HepG2 (cell line): ENCODE data around the gene BMERB1. TPM values are rescaled to one million over a fixed set of nuclear protein-coding genes. Genes with fewer than 3 reads are reported as not detected.
"Not testable (repeated sequence)": the region's sequence is repeated elsewhere in the genome, so short reads cannot be mapped to it uniquely, and the experiment has no call there.

ENCODE experiments used
- ATAC-seq: fragments of 200-7000 bp; cut with Tn5 transposase; 3 replicates; pipeline ENCODE4 v1.9.1; 2020; ENCODE audit warnings: mild to moderate bottlenecking, moderate library complexity
- BruUV-seq: library from RNA; stranded (reverse); fragments of 400-500 nt; replicated peaks from 2 replicates; lab custom pipeline; 2021; lab: Mats Ljungman, UMichigan
- CTCF ChIA-PET: fragments of 300-600 bp; formaldehyde crosslinking; extraction: SDS; loops from one replicate; lab custom pipeline; 2021; ENCODE audit warnings: low total read pairs, inconsistent platforms, low intra/inter-chr PET ratio; lab: Yijun Ruan, JAX
- POLR2A ChIA-PET: fragments of 350-600 bp; sonication (Branson Sonifier 250); formaldehyde crosslinking; loops from one replicate; lab custom pipeline; 2020; ENCODE audit warnings: antibody characterized with exemption, inconsistent platforms; lab: Yijun Ruan, JAX
- DNase-seq: peaks from one replicate; pipeline ENCODE4 v3.0.0-alpha.2; 2015; ENCODE audit warnings: low spot score
- FAIRE-seq: peaks from 3 replicates; lab custom pipeline; 2011; peaks lifted over from hg19 to GRCh38; lab: Jason Lieb, UNC
- H2AFZ ChIP-seq: one replicate; pipeline ENCODE4 v1.6.1; 2011; ENCODE audit warnings: low read length, inconsistent platforms
- H3K27ac ChIP-seq: fragments of 300-600 bp; 3 replicates; pipeline ENCODE4 v1.8.0; 2011; ENCODE audit warnings: mixed run types, mild to moderate bottlenecking, mixed read lengths, low read length, inconsistent platforms; ENCODE audit not compliant: insufficient read depth; ENCODE audit errors: extremely low read length
- H3K27me3 ChIP-seq, 2 experiments: fragments of 200-600 bp in 1 of 2; 2 replicates in 1 of 2; 3 replicates in 1 of 2; pipeline versions ENCODE4 v1.6.0 to v1.8.0; 2011; ENCODE audit warnings: low read length in 2 of 2, mild to moderate bottlenecking in 2 of 2, moderate library complexity in 2 of 2, inconsistent platforms in 1 of 2; ENCODE audit not compliant: insufficient read depth in 2 of 2, control insufficient read depth in 1 of 2
- H3K36me3 ChIP-seq, 2 experiments: fragments of 200-600 bp in 1 of 2; replicated peaks in 1 of 2; 2 replicates in 1 of 2; 3 replicates in 1 of 2; pipeline versions ENCODE4 v1.5.1 to v1.8.0; 2011; ENCODE audit warnings: low read length in 2 of 2, inconsistent platforms in 1 of 2; ENCODE audit not compliant: insufficient read depth in 2 of 2, control insufficient read depth in 1 of 2
- H3K4me1 ChIP-seq: 2 replicates; pipeline ENCODE4 v1.5.1; 2012; ENCODE audit warnings: low read length, inconsistent platforms; ENCODE audit not compliant: insufficient read depth
- H3K4me2 ChIP-seq: 2 replicates; pipeline ENCODE4 v1.6.0; 2011; ENCODE audit warnings: low read depth, low read length, inconsistent platforms
- H3K4me3 ChIP-seq, 3 experiments: fragments of 200-600 bp in 1 of 3; sonication (generic), shearing (Covaris generic) in 1 of 3; replicated peaks in 1 of 3; 2 replicates each; pipeline ENCODE4 v1.5.1; 2011 to 2016; ENCODE audit warnings: low read length in 3 of 3, inconsistent platforms in 2 of 3, low read depth in 2 of 3, mild to moderate bottlenecking in 2 of 3, control low read depth in 1 of 3, mixed read lengths in 1 of 3; ENCODE audit not compliant: insufficient read depth in 1 of 3
- H3K79me2 ChIP-seq: one replicate; pipeline ENCODE4 v1.6.1; 2011; ENCODE audit warnings: low read length, inconsistent platforms; ENCODE audit not compliant: insufficient read depth
- H3K9ac ChIP-seq: 2 replicates; pipeline ENCODE4 v1.6.0; 2011; ENCODE audit warnings: mild to moderate bottlenecking, low read depth, low read length, inconsistent platforms; ENCODE audit not compliant: insufficient read depth
- H3K9me3 ChIP-seq: 2 replicates; pipeline ENCODE4 v1.5.1; 2012; ENCODE audit warnings: mild to moderate bottlenecking, low read length
- H4K20me1 ChIP-seq: 2 replicates; pipeline ENCODE4 v1.6.0; 2011; ENCODE audit warnings: inconsistent platforms, mild to moderate bottlenecking, low read length, moderate library complexity; ENCODE audit not compliant: insufficient read depth
- ZNF431 ChIP-seq: sonication (generic); formaldehyde crosslinking; IDR thresholded peaks from 2 replicates; pipeline ENCODE4 v1.9.0; 2022; ENCODE audit warnings: missing genetic modification reagents, low read depth, mild to moderate bottlenecking, borderline replicate concordance
- WGBS: methylation state at CpG from one replicate; pipeline ENCODE4 v1.1.6; 2017; ENCODE audit warnings: low lambda C conversion rate; 5-methylcytosine and 5-hydroxymethylcytosine counted together
- in situ Hi-C: cut with HindIII; loops from 2 replicates; pipeline ENCODE4 v1.10.0; 2017; ENCODE audit warnings: low pct_unique_long_range_greater_than_20kb; ENCODE audit not compliant: extremely low pct_ligation_motif_present
- intact Hi-C: fragments of 100-400 bp; cut with micrococcal nuclease; formaldehyde crosslinking; loops from one replicate; pipeline ENCODE4 v1.10.0; 2022; ENCODE audit not compliant: unreplicated experiment
- polyA plus RNA-seq, 8 experiments: library from polyadenylated mRNA; depleted of rRNA in 3 of 8; stranded (reverse) in 7 of 8; unstranded in 1 of 8; fragments of >200 nt; fragmentation: Illumina TruSeq in 4 of 8; extraction: Trizol in 4 of 8; gene quantifications; 2 replicates each; pipeline versions ENCODE4 v1.2.1 to v1.2.3, GENCODE V29; 2011 to 2016; ENCODE audit warnings: low read depth in 4 of 8, missing spikeins in 1 of 8, mixed read lengths in 1 of 8; ENCODE audit not compliant: insufficient read depth in 1 of 8
- total RNA-seq, 5 experiments: library from RNA; depleted of rRNA; stranded (reverse); fragments of >200 nt; fragmentation: Illumina TruSeq; extraction: Trizol; gene quantifications; 2 replicates each; pipeline ENCODE4 v1.2.3, GENCODE V29; 2016; ENCODE audit warnings: low read depth in 1 of 5

BMERB1 gene
- total and polyA plus RNA-seq, 2 of the 13 experiments (the other 11 are each of a cell fraction or from before 2014, with no cell fraction given), result 1.4 TPM

- H3K4me2 ChIP-seq, in situ Hi-C loops, H3K36me3 ChIP-seq: not testable (repeated sequence)
- TF ChIP-seq ZNF431 (CRISPR knock-in tag), result peak; percentile 99
- TF ChIP-seq, all 625 proteins: peak for 1; not testable (repeated sequence) for 624
- H3K9ac ChIP-seq, H2AFZ ChIP-seq, H3K27ac ChIP-seq, H3K4me1 ChIP-seq, DNase-seq, H3K79me2 ChIP-seq, H3K4me3 ChIP-seq, H3K27me3 ChIP-seq, intact Hi-C loops, H4K20me1 ChIP-seq, POLR2A ChIA-PET, H3K9me3 ChIP-seq, FAIRE-seq, ATAC-seq, CTCF ChIA-PET, BruUV-seq: not testable (repeated sequence)
- 42% methylated on average over 6 of the region's 6 CpGs for WGBS
Observed at GRCh38 chr16:15388060-15388459, 46.3 kb upstream of the BMERB1 start.

- H3K27ac ChIP-seq, DNase-seq, H3K9me3 ChIP-seq, H3K27me3 ChIP-seq, H3K4me3 ChIP-seq, H3K4me1 ChIP-seq, intact Hi-C loops, H3K9ac ChIP-seq, CTCF ChIA-PET, H4K20me1 ChIP-seq, H3K4me2 ChIP-seq, BruUV-seq, in situ Hi-C loops, POLR2A ChIA-PET, H2AFZ ChIP-seq, ATAC-seq, H3K79me2 ChIP-seq, FAIRE-seq, H3K36me3 ChIP-seq: not testable (repeated sequence)
- 45% methylated on average over 5 of the region's 5 CpGs for WGBS
Observed at GRCh38 chr16:15389916-15390315, 44.5 kb upstream of the BMERB1 start.

- peaks cover 19% of the 10 kb centered on the region for H3K79me2 ChIP-seq
- POLR2A ChIA-PET, in situ Hi-C loops, DNase-seq, H3K27me3 ChIP-seq, intact Hi-C loops, H3K9ac ChIP-seq, H3K9me3 ChIP-seq, H2AFZ ChIP-seq, H3K27ac ChIP-seq, BruUV-seq, FAIRE-seq, H3K4me3 ChIP-seq, CTCF ChIA-PET, H3K4me2 ChIP-seq, H3K36me3 ChIP-seq, H4K20me1 ChIP-seq, ATAC-seq: not testable (repeated sequence)
- 72% methylated on average over 7 of the region's 8 CpGs for WGBS
- peaks cover 19% of the 10 kb centered on the region for H3K4me1 ChIP-seq
Observed at GRCh38 chr16:15393025-15393424, 41.4 kb upstream of the BMERB1 start.
